Measurements from ENCODE around the gene ZDHHC21. TPM values are rescaled to one million over a fixed set of nuclear protein-coding genes. Genes with fewer than 3 reads are reported as not detected.
"Not testable (repeated sequence)": the region's sequence is repeated elsewhere in the genome, so short reads cannot be mapped to it uniquely, and the experiment has no call there.

ZDHHC21 gene
- total RNA-seq, 4 donors from 2014 or later: 17.5 to 34.6 (median 18.9) TPM

DNA sequence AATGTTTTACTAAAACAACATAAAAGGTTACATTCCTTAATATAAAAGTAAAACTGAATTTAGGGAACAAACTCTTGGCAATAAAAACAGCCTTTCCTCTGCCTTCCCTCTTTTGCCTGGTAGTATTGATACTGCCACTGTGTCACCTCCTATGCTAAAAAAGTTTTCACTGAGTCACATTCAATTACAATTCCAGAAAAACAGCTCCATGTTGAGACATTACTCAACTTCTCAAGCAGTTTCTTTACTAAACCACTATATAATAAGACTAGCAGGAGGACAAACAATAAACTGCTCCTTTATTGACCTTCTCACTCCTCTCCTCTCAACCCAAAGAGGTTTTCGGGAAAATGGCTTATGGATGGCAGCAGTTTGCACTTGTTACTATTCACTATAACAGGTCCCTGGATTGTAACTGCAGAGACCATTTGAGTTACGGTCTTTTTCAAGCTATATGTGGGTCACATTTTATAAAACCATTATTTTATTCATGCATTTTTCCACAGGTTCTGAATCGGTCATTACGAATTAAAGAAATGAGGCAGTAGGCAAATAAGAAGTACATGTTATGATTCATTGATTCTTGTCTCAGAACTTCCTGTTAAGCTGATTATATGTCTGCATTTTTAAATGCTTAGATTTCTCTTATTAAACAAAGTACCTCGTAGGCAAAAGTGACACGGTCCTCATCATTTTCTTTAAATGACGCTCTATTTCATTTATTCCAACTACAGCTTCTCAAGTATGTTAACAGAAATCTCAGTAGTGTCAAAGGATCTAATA is 2.1 kb downstream of the ZDHHC21 start:
- H3K36me3 ChIP-seq: no peaks in the 10 kb centered on the region
- WGBS, 2 donors: 90 to 91% methylated on average over 7 of the region's 7 CpGs
- DNase-seq: no peak
- H3K4me1 ChIP-seq: peaks cover 0 to 5% of the 10 kb centered on the region in 2 donors
- no peaks in the 10 kb centered on the region for H3K27me3 ChIP-seq
- TF ChIP-seq, protein P1, sequence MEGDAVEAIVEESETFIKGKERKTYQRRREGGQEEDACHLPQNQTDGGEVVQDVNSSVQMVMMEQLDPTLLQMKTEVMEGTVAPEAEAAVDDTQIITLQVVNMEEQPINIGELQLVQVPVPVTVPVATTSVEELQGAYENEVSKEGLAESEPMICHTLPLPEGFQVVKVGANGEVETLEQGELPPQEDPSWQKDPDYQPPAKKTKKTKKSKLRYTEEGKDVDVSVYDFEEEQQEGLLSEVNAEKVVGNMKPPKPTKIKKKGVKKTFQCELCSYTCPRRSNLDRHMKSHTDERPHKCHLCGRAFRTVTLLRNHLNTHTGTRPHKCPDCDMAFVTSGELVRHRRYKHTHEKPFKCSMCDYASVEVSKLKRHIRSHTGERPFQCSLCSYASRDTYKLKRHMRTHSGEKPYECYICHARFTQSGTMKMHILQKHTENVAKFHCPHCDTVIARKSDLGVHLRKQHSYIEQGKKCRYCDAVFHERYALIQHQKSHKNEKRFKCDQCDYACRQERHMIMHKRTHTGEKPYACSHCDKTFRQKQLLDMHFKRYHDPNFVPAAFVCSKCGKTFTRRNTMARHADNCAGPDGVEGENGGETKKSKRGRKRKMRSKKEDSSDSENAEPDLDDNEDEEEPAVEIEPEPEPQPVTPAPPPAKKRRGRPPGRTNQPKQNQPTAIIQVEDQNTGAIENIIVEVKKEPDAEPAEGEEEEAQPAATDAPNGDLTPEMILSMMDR (IDR thresholded peaks at IDR 0.05): no peak
- TF ChIP-seq POLR2A (IDR thresholded peaks at IDR 0.05): no peak
- H3K27ac ChIP-seq: no peak overlapping the region
- intact Hi-C loops (cut with DNase I): no loop called here
- no peaks in the 10 kb centered on the region for H3K9me3 ChIP-seq
- H3K4me3 ChIP-seq (replicated peaks in 1 of 3): no peak overlapping the region

DNA sequence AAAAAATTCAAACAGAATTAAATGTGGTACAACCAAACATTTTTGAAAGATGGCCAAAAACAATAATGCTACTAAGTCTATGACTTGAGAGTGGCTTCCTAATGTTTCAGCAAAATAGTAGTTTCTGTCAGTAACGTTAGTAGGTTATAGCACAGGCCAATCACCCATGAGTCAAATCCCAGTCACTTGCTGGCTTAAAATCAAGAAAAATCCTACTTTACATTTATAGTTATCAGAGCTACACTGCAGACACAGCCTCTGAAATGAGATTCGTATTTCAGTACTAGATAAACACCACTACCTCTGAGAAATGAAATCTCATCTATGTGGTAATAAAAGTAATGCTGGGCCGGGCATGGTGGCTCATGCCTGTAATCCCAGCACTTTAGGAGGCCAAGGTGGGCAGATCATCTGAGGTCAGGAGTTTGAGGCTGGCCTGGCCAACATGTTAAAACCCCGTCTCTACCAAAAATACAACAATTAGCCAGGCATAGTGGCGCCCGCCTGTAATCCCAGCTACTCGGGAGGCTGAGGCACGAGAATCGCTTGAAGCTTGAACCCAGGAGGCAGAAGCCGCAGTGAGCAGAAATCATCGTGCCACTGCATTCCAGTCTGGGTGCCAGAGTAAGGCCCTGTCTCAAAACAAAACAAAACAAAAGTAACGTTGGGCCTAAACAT is 6.1 kb downstream of the ZDHHC21 start:
- H3K27ac ChIP-seq: no peak overlapping the region
- H3K36me3 ChIP-seq: no peaks in the 10 kb centered on the region
- no peak for TF ChIP-seq POLR2A (IDR thresholded peaks at IDR 0.05)
- TF ChIP-seq, protein P1 (IDR thresholded peaks at IDR 0.05): no peak
- no peak overlapping the region for H3K4me3 ChIP-seq (replicated peaks in 1 of 3)
- H3K4me1 ChIP-seq: no peaks in the 10 kb centered on the region
- intact Hi-C loops (cut with DNase I): no loop called here
- WGBS, 2 donors: 88 to 96% methylated on average over 12 of the region's 12 CpGs
- DNase-seq: no peak
- H3K27me3 ChIP-seq: no peaks in the 10 kb centered on the region
- H3K9me3 ChIP-seq: no peaks in the 10 kb centered on the region

DNA sequence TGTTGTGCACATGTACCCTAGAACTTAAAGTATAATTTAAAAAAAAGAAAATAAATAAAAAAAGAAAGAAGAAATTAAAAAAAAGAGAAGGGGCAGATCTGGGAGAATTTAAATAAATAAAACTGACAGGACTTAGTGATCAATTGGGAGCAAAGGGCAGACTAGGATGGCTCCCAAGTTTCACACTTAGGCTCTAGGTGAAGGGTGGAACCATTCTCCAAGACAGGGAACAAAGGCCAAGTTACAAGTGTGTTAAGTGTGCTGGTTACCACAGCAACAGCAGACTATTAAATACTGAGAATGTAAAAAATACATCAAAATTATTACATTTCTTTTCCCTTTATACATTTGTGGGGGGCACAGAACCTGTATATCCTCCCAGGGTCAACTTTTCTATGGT is 7.1 kb downstream of the ZDHHC21 start:
- DNase-seq: no peak
- intact Hi-C loops (cut with DNase I): no loop called here
- TF ChIP-seq, protein P1 (IDR thresholded peaks at IDR 0.05): no peak
- no peak for TF ChIP-seq POLR2A (IDR thresholded peaks at IDR 0.05)

DNA sequence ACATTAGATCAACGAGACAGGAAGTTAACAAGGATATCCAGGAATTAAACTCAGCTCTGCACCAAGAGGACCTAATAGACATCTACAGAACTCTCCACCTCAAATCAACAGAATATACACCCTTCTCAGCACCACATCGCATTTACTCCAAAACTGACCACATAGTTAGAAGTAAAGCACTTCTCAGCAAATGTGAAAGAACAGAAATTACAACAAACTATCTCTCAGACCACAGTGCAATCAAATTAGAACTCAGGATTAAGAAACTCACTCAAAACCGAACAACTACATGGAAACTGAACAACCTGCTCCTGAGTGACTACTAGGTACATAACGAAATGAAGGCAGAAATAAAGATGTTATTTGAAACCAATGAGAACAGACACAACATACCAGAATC is 10.6 kb downstream of the ZDHHC21 start:
- DNase-seq; intact Hi-C loops (cut with DNase I); H3K4me3 ChIP-seq (replicated peaks in 1 of 3); H3K4me1 ChIP-seq; H3K27ac ChIP-seq; H3K9me3 ChIP-seq; H3K27me3 ChIP-seq; H3K36me3 ChIP-seq: not testable (repeated sequence)
- 95 to 96% methylated on average over 4 of the region's 4 CpGs for WGBS, 2 donors

More for the DNA sequence above, 7.1 kb downstream of the ZDHHC21 start:
- Histone ChIP-seq H3K27ac (no peak overlapping the region), H3K9me3 (no peaks in the 10 kb centered on the region), H3K4me3 (replicated peaks in 1 of 3) (no peak overlapping the region), H3K36me3 (no peaks in the 10 kb centered on the region), H3K4me1 (no peaks in the 10 kb centered on the region), H3K27me3 (no peaks in the 10 kb centered on the region)

DNA sequence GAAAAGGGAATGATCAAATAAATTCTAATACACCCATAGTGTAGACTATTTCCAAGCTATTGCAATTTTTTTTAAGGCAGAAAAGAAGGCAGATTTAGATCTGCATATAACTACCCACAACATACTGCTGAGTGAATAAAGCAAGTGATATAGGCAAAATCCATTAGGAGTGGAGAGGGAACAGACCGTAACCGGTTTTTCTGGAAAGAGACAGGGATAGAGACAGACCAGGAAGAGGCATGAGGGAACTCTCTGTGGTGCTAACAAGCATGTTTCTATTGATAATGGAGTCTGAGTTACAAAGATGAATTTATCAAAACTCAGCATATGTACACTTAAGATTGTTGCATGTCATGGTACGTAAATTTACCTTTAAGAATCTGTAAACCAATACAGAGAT is 14.5 kb downstream of the ZDHHC21 start:
- no peaks in the 10 kb centered on the region for H3K9me3 ChIP-seq
- DNase-seq: no peak
- TF ChIP-seq, protein P1 (IDR thresholded peaks at IDR 0.05): no peak
- no peak for TF ChIP-seq POLR2A (IDR thresholded peaks at IDR 0.05)

More for the DNA sequence above, 14.5 kb downstream of the ZDHHC21 start:
- no peaks in the 10 kb centered on the region for H3K27me3 ChIP-seq
- no peaks in the 10 kb centered on the region for H3K4me1 ChIP-seq
- no peak overlapping the region for H3K4me3 ChIP-seq (replicated peaks in 1 of 3)
- intact Hi-C loops (cut with DNase I): no loop called here
- no peak overlapping the region for H3K27ac ChIP-seq
- no peaks in the 10 kb centered on the region for H3K36me3 ChIP-seq
- 90 to 95% methylated on average over 3 of the region's 3 CpGs for WGBS, 2 donors

Data from thyroid gland (tissue), 4 donors.